Mesothelial cell of epicardium (in vitro differentiated cells): ENCODE results near the gene SPAG16. TPM values are rescaled to one million over a fixed set of nuclear protein-coding genes. Genes with fewer than 3 reads are reported as not detected.

Source experiments
- DNase-seq, 2 experiments: peaks; one replicate each; pipeline ENCODE4 v3.0.0; 2021; ENCODE audit warnings: low spot score in 2 of 2; ENCODE audit not compliant: unreplicated experiment in 2 of 2
- H3K27ac Mint-ChIP-seq: 2 replicates; pipeline ENCODE4 v1.8.0; 2021; ENCODE audit warnings: mixed read lengths
- H3K27me3 Mint-ChIP-seq: 2 replicates; pipeline ENCODE4 v1.8.0; 2021; ENCODE audit warnings: low read depth, mixed read lengths
- H3K36me3 Mint-ChIP-seq: 2 replicates; pipeline ENCODE4 v1.8.0; 2021; ENCODE audit warnings: mixed read lengths
- H3K4me1 Mint-ChIP-seq: 2 replicates; pipeline ENCODE4 v1.8.0; 2021; ENCODE audit warnings: mixed read lengths
- H3K4me3 Mint-ChIP-seq: 2 replicates; pipeline ENCODE4 v1.8.0; 2021; ENCODE audit warnings: mild to moderate bottlenecking, moderate library complexity, mixed read lengths
- H3K9me3 Mint-ChIP-seq: 2 replicates; pipeline ENCODE4 v1.8.0; 2021; ENCODE audit warnings: mixed read lengths
- CTCF ChIP-seq: fragments of 200-600 bp; sonication (generic); IDR thresholded peaks from one replicate; pipeline ENCODE4 v1.5.0; 2021; ENCODE audit warnings: antibody characterized with exemption; ENCODE audit not compliant: unreplicated experiment
- total RNA-seq: library from RNA; stranded (reverse); gene quantifications from 3 replicates; pipeline ENCODE4 v1.2.1, GENCODE V29; 2021

Gene SPAG16
- total RNA-seq, 1 donor from 2014 or later: 35.1 TPM

- no peak for DNase-seq
- H3K36me3 Mint-ChIP-seq: no peaks in the 10 kb centered on the region
- H3K27ac Mint-ChIP-seq: no peak overlapping the region
- no peak for TF ChIP-seq CTCF
- H3K4me1 Mint-ChIP-seq: no peaks in the 10 kb centered on the region
- H3K4me3 Mint-ChIP-seq: no peak overlapping the region
- H3K9me3 Mint-ChIP-seq: peaks cover 15% of the 10 kb centered on the region
- no peaks in the 10 kb centered on the region for H3K27me3 Mint-ChIP-seq
Measured at GRCh38 chr2:214297423-214297822, 1013.2 kb downstream of the SPAG16 start.

DNA sequence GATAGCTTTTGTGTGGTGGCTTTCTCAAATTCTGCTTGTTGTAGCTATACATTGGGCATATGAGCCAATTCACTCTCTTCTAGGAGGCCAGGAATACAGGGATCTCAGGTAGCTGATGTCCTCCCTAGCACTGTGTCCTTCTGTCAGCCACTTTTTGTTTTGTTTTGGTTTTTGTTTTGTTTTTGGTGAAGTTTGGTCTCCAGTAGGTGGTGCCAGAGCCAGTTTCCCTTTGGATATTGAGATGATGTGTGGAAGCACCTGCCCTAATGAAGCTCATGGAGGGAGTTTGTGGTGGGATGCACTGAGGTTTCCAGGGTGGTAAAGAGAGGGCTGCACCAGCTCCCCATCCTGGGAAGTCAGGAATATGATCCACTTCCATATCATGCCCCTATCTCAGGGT, 1026.1 kb downstream of the SPAG16 start:
- Mint-ChIP-seq H3K27me3 (no peaks in the 10 kb centered on the region), H3K4me1 (no peaks in the 10 kb centered on the region), H3K27ac (no peak overlapping the region), H3K4me3 (no peak overlapping the region), H3K9me3 (peaks cover 28% of the 10 kb centered on the region), H3K36me3 (no peaks in the 10 kb centered on the region)
- TF ChIP-seq CTCF: no peak
- no peak for DNase-seq

DNA sequence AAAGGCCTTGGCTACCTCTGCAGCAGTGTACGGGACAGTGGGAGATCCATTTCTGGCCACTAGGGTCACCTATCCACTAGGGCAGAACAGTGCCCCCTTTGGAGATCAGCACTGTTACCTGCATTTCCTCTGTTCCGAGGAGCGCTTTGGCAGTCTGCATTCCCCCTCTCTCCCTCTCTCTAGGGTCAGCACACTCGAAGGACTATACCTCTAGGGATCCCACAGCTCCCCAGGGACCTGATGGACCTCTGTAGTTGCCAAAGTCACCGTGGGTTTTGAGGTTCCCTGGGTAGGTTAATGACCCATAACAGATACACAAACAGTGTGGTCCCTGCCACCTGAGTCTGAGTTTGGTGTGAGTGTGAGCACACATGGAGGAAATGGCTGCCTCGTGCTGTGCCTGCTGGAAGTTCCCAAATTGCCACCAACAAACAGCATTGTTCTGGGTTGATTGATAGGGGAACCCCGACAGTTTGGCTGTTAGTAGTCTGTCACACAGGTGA, 1026.8 kb downstream of the SPAG16 start:
- no peak for DNase-seq
- no peak overlapping the region for H3K4me3 Mint-ChIP-seq
- TF ChIP-seq CTCF: no peak
- no peak overlapping the region for H3K27ac Mint-ChIP-seq
- no peaks in the 10 kb centered on the region for H3K4me1 Mint-ChIP-seq
- H3K27me3 Mint-ChIP-seq: no peaks in the 10 kb centered on the region
- H3K9me3 Mint-ChIP-seq: peaks cover 21% of the 10 kb centered on the region
- H3K36me3 Mint-ChIP-seq: no peaks in the 10 kb centered on the region

- no peak overlapping the region for H3K27ac Mint-ChIP-seq
- DNase-seq: no peak
- no peaks in the 10 kb centered on the region for H3K4me1 Mint-ChIP-seq
- H3K9me3 Mint-ChIP-seq: peaks cover 12% of the 10 kb centered on the region
- no peaks in the 10 kb centered on the region for H3K36me3 Mint-ChIP-seq
- no peak overlapping the region for H3K4me3 Mint-ChIP-seq
- H3K27me3 Mint-ChIP-seq: no peaks in the 10 kb centered on the region
- no peak for TF ChIP-seq CTCF
Measured at GRCh38 chr2:214311931-214312749, 1027.9 kb downstream of the SPAG16 start.

GRCh38 chr2:214315324-214315723, 1031.1 kb downstream of the SPAG16 start:
- Mint-ChIP-seq H3K27me3 (no peaks in the 10 kb centered on the region), H3K9me3 (peaks cover 3% of the 10 kb centered on the region), H3K4me3 (no peak overlapping the region), H3K27ac (no peak overlapping the region), H3K4me1 (peaks cover 2% of the 10 kb centered on the region), H3K36me3 (no peaks in the 10 kb centered on the region)
- no peak for DNase-seq
- TF ChIP-seq CTCF: no peak
